GM12878 (cell line): ENCODE results near the gene LTB4R2. TPM values are rescaled to one million over a fixed set of nuclear protein-coding genes. Genes with fewer than 3 reads are reported as not detected.

Experiments used
- EGR1 ChIP-seq, 2 experiments: IDR thresholded peaks; 1 replicate in 1 of 2; 2 replicates in 1 of 2; pipeline ENCODE4 v1.6.1; 2011 to 2012; ENCODE audit warnings: low read depth in 2 of 2, low read length in 2 of 2, borderline replicate concordance in 1 of 2, mild to moderate bottlenecking in 1 of 2, moderate library complexity in 1 of 2
- IKZF1 ChIP-seq: fragments of 450-650 bp; conservative IDR thresholded peaks from 2 replicates; pipeline ENCODE4 v1.6.1; 2017; ENCODE audit warnings: antibody characterized with exemption, mild to moderate bottlenecking
- NFIC ChIP-seq: IDR thresholded peaks from 2 replicates; pipeline ENCODE4 v1.6.1; 2012; ENCODE audit warnings: low read depth, mild to moderate bottlenecking, inconsistent platforms, low read length, moderate library complexity
- POU2F2 ChIP-seq: IDR thresholded peaks from 3 replicates; pipeline ENCODE4 v1.6.1; 2011; ENCODE audit warnings: low read depth, mild to moderate bottlenecking, low read length, borderline replicate concordance
- RCOR1 ChIP-seq: conservative IDR thresholded peaks from 2 replicates; pipeline ENCODE4 v1.6.1; 2012; ENCODE audit warnings: low read depth, low read length, improper control_type of control experiment
- TCF12 ChIP-seq: IDR thresholded peaks from 2 replicates; pipeline ENCODE4 v1.6.1; 2011; ENCODE audit warnings: low read depth, mild to moderate bottlenecking, low read length
- polyA plus RNA-seq, 11 experiments: library from polyadenylated mRNA; depleted of rRNA in 4 of 11; unstranded in 6 of 11; stranded (reverse) in 5 of 11; fragments of >200 nt; fragmentation: Nextera tagmentation in 4 of 11; fragmentation: Illumina TruSeq in 1 of 11; extraction: Ambion mirVana in 4 of 11; extraction: Trizol in 1 of 11; gene quantifications; 1 replicate in 1 of 11; 2 replicates in 10 of 11; pipeline versions ENCODE4 v1.2.1 to v1.2.3, GENCODE V29; 2011 to 2016; ENCODE audit warnings: inconsistent platforms in 2 of 11, missing spikeins in 2 of 11, low read depth in 1 of 11
- total RNA-seq, 4 experiments: library from RNA; depleted of rRNA in 3 of 4; stranded (reverse); fragments of >200 nt in 3 of 4; fragmentation: Illumina TruSeq in 1 of 4; extraction: Trizol in 1 of 4; gene quantifications; 2 replicates each; pipeline versions ENCODE4 v1.2.1 to v1.2.3, GENCODE V29; 2013 to 2021
- TF ChIP-seq, protein P1 (sequence below): fragments of 450-650 bp; IDR thresholded peaks from 2 replicates; pipeline ENCODE4 v1.6.1; 2017; ENCODE audit warnings: mild to moderate bottlenecking, moderate library complexity
- TF ChIP-seq, protein P2 (sequence below): fragments of 450-650 bp; IDR thresholded peaks from 2 replicates; pipeline ENCODE4 v1.6.1; 2018; ENCODE audit warnings: borderline replicate concordance, mild to moderate bottlenecking; ENCODE audit not compliant: partially characterized antibody

LTB4R2 gene
- total and polyA plus RNA-seq, 10 of the 15 experiments (the other 5 are each of a cell fraction or from before 2014, with no cell fraction given), result 0.06 to 16.0 (median 2.6) TPM

DNA sequence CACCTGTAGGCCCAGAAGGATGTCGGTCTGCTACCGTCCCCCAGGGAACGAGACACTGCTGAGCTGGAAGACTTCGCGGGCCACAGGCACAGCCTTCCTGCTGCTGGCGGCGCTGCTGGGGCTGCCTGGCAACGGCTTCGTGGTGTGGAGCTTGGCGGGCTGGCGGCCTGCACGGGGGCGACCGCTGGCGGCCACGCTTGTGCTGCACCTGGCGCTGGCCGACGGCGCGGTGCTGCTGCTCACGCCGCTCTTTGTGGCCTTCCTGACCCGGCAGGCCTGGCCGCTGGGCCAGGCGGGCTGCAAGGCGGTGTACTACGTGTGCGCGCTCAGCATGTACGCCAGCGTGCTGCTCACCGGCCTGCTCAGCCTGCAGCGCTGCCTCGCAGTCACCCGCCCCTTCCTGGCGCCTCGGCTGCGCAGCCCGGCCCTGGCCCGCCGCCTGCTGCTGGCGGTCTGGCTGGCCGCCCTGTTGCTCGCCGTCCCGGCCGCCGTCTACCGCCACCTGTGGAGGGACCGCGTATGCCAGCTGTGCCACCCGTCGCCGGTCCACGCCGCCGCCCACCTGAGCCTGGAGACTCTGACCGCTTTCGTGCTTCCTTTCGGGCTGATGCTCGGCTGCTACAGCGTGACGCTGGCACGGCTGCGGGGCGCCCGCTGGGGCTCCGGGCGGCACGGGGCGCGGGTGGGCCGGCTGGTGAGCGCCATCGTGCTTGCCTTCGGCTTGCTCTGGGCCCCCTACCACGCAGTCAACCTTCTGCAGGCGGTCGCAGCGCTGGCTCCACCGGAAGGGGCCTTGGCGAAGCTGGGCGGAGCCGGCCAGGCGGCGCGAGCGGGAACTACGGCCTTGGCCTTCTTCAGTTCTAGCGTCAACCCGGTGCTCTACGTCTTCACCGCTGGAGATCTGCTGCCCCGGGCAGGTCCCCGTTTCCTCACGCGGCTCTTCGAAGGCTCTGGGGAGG is 985 bp downstream of the LTB4R2 start, which contains the start of gene LTB4R (continued):
- TF ChIP-seq, protein P1, sequence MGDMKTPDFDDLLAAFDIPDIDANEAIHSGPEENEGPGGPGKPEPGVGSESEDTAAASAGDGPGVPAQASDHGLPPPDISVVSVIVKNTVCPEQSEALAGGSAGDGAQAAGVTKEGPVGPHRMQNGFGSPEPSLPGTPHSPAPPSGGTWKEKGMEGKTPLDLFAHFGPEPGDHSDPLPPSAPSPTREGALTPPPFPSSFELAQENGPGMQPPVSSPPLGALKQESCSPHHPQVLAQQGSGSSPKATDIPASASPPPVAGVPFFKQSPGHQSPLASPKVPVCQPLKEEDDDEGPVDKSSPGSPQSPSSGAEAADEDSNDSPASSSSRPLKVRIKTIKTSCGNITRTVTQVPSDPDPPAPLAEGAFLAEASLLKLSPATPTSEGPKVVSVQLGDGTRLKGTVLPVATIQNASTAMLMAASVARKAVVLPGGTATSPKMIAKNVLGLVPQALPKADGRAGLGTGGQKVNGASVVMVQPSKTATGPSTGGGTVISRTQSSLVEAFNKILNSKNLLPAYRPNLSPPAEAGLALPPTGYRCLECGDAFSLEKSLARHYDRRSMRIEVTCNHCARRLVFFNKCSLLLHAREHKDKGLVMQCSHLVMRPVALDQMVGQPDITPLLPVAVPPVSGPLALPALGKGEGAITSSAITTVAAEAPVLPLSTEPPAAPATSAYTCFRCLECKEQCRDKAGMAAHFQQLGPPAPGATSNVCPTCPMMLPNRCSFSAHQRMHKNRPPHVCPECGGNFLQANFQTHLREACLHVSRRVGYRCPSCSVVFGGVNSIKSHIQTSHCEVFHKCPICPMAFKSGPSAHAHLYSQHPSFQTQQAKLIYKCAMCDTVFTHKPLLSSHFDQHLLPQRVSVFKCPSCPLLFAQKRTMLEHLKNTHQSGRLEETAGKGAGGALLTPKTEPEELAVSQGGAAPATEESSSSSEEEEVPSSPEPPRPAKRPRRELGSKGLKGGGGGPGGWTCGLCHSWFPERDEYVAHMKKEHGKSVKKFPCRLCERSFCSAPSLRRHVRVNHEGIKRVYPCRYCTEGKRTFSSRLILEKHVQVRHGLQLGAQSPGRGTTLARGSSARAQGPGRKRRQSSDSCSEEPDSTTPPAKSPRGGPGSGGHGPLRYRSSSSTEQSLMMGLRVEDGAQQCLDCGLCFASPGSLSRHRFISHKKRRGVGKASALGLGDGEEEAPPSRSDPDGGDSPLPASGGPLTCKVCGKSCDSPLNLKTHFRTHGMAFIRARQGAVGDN, result peak; percentile 84
- TF ChIP-seq POU2F2 (no peak), NFIC (no peak), EGR1 (IDR thresholded peaks at IDR 0.05; ENCODE audit: borderline replicate concordance in 1 of 2, low read depth in 2 of 2, low read length in 2 of 2) (0 out of 3 replicates have a peak, but pooled peaks of 1 of the 2 experiments have one; percentile 25), IKZF1 (peak; percentile 72; the same call in 1 of the 2 replicates), RCOR1 (no peak), TCF12 (0 out of 2 replicates have a peak, but pooled peaks have one; percentile 42)
- TF ChIP-seq, protein P2, sequence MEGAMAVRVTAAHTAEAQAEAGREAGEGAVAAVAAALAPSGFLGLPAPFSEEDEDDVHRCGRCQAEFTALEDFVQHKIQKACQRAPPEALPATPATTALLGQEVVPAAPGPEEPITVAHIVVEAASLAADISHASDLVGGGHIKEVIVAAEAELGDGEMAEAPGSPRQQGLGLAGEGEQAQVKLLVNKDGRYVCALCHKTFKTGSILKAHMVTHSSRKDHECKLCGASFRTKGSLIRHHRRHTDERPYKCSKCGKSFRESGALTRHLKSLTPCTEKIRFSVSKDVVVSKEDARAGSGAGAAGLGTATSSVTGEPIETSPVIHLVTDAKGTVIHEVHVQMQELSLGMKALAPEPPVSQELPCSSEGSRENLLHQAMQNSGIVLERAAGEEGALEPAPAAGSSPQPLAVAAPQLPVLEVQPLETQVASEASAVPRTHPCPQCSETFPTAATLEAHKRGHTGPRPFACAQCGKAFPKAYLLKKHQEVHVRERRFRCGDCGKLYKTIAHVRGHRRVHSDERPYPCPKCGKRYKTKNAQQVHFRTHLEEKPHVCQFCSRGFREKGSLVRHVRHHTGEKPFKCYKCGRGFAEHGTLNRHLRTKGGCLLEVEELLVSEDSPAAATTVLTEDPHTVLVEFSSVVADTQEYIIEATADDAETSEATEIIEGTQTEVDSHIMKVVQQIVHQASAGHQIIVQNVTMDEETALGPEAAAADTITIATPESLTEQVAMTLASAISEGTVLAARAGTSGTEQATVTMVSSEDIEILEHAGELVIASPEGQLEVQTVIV, result no peak
